ENCODE measurements around the gene NR2C1.

DNA sequence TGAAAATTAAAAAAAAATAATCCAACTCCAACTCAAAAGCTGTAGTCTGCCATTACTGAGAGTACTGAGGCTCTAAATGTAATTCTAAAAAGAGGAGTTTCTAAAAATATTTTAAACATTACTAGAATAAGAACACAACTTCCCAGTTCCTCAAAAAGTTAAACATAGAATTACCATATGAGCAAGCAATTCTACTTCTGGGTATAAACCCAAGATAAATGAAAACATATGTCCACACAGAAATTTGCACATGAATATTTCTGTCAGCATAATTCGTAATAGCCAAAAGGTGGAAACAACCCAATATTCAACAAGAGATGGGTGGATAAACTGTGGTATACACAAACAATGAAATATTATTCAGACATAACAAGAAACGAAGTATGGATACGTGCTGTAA lies 15.0 kb upstream of the NR2C1 start:
- TF ChIP-seq, protein P1, sequence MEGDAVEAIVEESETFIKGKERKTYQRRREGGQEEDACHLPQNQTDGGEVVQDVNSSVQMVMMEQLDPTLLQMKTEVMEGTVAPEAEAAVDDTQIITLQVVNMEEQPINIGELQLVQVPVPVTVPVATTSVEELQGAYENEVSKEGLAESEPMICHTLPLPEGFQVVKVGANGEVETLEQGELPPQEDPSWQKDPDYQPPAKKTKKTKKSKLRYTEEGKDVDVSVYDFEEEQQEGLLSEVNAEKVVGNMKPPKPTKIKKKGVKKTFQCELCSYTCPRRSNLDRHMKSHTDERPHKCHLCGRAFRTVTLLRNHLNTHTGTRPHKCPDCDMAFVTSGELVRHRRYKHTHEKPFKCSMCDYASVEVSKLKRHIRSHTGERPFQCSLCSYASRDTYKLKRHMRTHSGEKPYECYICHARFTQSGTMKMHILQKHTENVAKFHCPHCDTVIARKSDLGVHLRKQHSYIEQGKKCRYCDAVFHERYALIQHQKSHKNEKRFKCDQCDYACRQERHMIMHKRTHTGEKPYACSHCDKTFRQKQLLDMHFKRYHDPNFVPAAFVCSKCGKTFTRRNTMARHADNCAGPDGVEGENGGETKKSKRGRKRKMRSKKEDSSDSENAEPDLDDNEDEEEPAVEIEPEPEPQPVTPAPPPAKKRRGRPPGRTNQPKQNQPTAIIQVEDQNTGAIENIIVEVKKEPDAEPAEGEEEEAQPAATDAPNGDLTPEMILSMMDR (IDR thresholded peaks at IDR 0.05) = no peak
- TF ChIP-seq POLR2A (IDR thresholded peaks at IDR 0.05) = no peak
